SK-N-SH (cell line): ENCODE results near the gene OR2H2. TPM values are rescaled to one million over a fixed set of nuclear protein-coding genes. Genes with fewer than 3 reads are reported as not detected.

Experiments
- CTCF ChIA-PET: fragments of 300-600, 350-600 bp; formaldehyde crosslinking; extraction: SDS; loops from one replicate; lab custom pipeline; 2021; lab: Yijun Ruan, JAX
- POLR2A ChIA-PET: fragments of 350-600 bp; sonication (Branson Sonifier 250); formaldehyde crosslinking; extraction: SDS; loops from one replicate; lab custom pipeline; 2020; ENCODE audit warnings: antibody characterized with exemption, inconsistent platforms; lab: Yijun Ruan, JAX
- DNase-seq: peaks from one replicate; pipeline ENCODE4 v3.0.0; 2012
- H2AFZ ChIP-seq: fragments of 200-600 bp; sonication (generic); 2 replicates; pipeline ENCODE4 v1.8.1; 2016; ENCODE audit warnings: antibody characterized with exemption, mild to moderate bottlenecking, low read depth
- H3F3A ChIP-seq: fragments of 200-600 bp; sonication (generic); replicated peaks from 2 replicates; pipeline ENCODE3; 2016; ENCODE audit warnings: antibody characterized with exemption, mild to moderate bottlenecking; ENCODE audit not compliant: insufficient read depth
- H3K27ac ChIP-seq, 2 experiments: fragments of 200-500 bp in 1 of 2; fragments of 200-600 bp in 1 of 2; sonication (Bioruptor generic) in 1 of 2; sonication (generic), shearing (Covaris generic) in 1 of 2; 2 replicates each; pipeline versions ENCODE4 v1.5.1 to v1.6.1; 2014 to 2016; ENCODE audit warnings: low read depth in 2 of 2, inconsistent platforms in 1 of 2, low read length in 1 of 2, mild to moderate bottlenecking in 1 of 2, mixed read lengths in 1 of 2
- H3K27me3 ChIP-seq: fragments of 200-600 bp; sonication (generic), shearing (Covaris generic); 2 replicates; pipeline ENCODE4 v1.6.1; 2016; ENCODE audit warnings: mixed run types; ENCODE audit not compliant: insufficient read depth
- H3K36me3 ChIP-seq, 2 experiments: fragments of 200-500 bp in 1 of 2; fragments of 200-600 bp in 1 of 2; sonication (Bioruptor generic) in 1 of 2; sonication (generic) in 1 of 2; replicated peaks in 1 of 2; 2 replicates each; pipeline versions ENCODE3 to v1.5.1; 2014 to 2016; ENCODE audit warnings: low read length in 1 of 2, mild to moderate bottlenecking in 1 of 2; ENCODE audit not compliant: insufficient read depth in 2 of 2, control insufficient read depth in 1 of 2
- H3K4me1 ChIP-seq, 2 experiments: fragments of 200-500 bp in 1 of 2; fragments of 200-600 bp in 1 of 2; sonication (Bioruptor generic) in 1 of 2; sonication (generic), shearing (Covaris generic) in 1 of 2; 2 replicates each; pipeline versions ENCODE4 v1.5.1 to v1.6.1; 2014 to 2016; ENCODE audit warnings: low read depth in 1 of 2, low read length in 1 of 2, mixed run types in 1 of 2; ENCODE audit not compliant: insufficient read depth in 2 of 2, control insufficient read depth in 1 of 2
- H3K4me2 ChIP-seq: fragments of 200-600 bp; sonication (generic), shearing (Covaris generic); 2 replicates; pipeline ENCODE4 v1.6.1; 2017; ENCODE audit warnings: mixed run types
- H3K4me3 ChIP-seq, 2 experiments: fragments of 200-500 bp in 1 of 2; fragments of 200-600 bp in 1 of 2; sonication (Bioruptor generic) in 1 of 2; sonication (generic), shearing (Covaris generic) in 1 of 2; 2 replicates each; pipeline versions ENCODE4 v1.5.1 to v1.8.1; 2014 to 2016; ENCODE audit warnings: low read depth in 2 of 2, inconsistent platforms in 1 of 2, low read length in 1 of 2, mild to moderate bottlenecking in 1 of 2, mixed read lengths in 1 of 2, moderate library complexity in 1 of 2
- H3K79me2 ChIP-seq: fragments of 200-600 bp; sonication (generic); 2 replicates; pipeline ENCODE4 v1.8.1; 2017; ENCODE audit warnings: mild to moderate bottlenecking; ENCODE audit not compliant: insufficient read depth
- H3K9ac ChIP-seq: fragments of 200-600 bp; sonication (generic); 2 replicates; pipeline ENCODE4 v1.6.1; 2017; ENCODE audit warnings: mixed run types
- H3K9me2 ChIP-seq: fragments of 200-600 bp; sonication (generic); 2 replicates; pipeline ENCODE4 v1.6.1; 2017; ENCODE audit warnings: mixed run types
- H3K9me3 ChIP-seq: fragments of 200-600 bp; sonication (generic); 2 replicates; pipeline ENCODE4 v1.6.1; 2017; ENCODE audit warnings: mixed run types, mild to moderate bottlenecking, moderate library complexity
- H4K20me1 ChIP-seq: fragments of 200-600 bp; sonication (generic); 2 replicates; pipeline ENCODE4 v1.6.1; 2017; ENCODE audit warnings: mild to moderate bottlenecking, mixed run types; ENCODE audit not compliant: insufficient read depth
- ELF1 ChIP-seq: IDR thresholded peaks from 2 replicates; pipeline ENCODE4 v1.4.0; 2012
- EZH2phosphoT487 ChIP-seq: fragments of 200-600 bp; sonication (generic); IDR thresholded peaks from 2 replicates; pipeline ENCODE4 v1.6.1; 2017; ENCODE audit warnings: low read depth, mixed run types, mild to moderate bottlenecking, antibody characterized with exemption, moderate library complexity, borderline replicate concordance
- FOSL2 ChIP-seq: IDR thresholded peaks from 2 replicates; pipeline ENCODE4 v1.4.0; 2012; ENCODE audit warnings: low read depth, mild to moderate bottlenecking, moderate library complexity, borderline replicate concordance
- GATA2 ChIP-seq: sonication (generic); formaldehyde crosslinking; IDR thresholded peaks from 2 replicates; pipeline ENCODE4 v1.5.0; 2020; ENCODE audit warnings: mild to moderate bottlenecking, missing genetic modification reagents
- JUND ChIP-seq: IDR thresholded peaks from 2 replicates; pipeline ENCODE4 v1.4.0; 2012
- NFIC ChIP-seq: IDR thresholded peaks from 2 replicates; pipeline ENCODE4 v1.4.0; 2012; ENCODE audit warnings: borderline replicate concordance
- NRF1 ChIP-seq: IDR thresholded peaks from 2 replicates; pipeline ENCODE4 v1.6.1; 2012; ENCODE audit warnings: low read depth, mild to moderate bottlenecking, low read length
- POLR2AphosphoS5 ChIP-seq: IDR thresholded peaks from 2 replicates; pipeline ENCODE4 v1.6.1; 2012; ENCODE audit warnings: low read depth, low read length
- RCOR1 ChIP-seq: fragments of 150-350 bp; IDR thresholded peaks from 2 replicates; pipeline ENCODE4 v1.6.1; 2017; ENCODE audit warnings: antibody characterized with exemption, low read length
- SMC3 ChIP-seq: IDR thresholded peaks from 2 replicates; pipeline ENCODE4 v1.6.1; 2012; ENCODE audit warnings: low read depth, low read length, improper control_type of control experiment
- TAF1 ChIP-seq: IDR thresholded peaks from 2 replicates; pipeline ENCODE4 v1.6.1; 2012; ENCODE audit warnings: low read depth, mild to moderate bottlenecking, low read length, moderate library complexity, borderline replicate concordance
- TCF12 ChIP-seq: IDR thresholded peaks from 2 replicates; pipeline ENCODE4 v1.4.0; 2012
- WGBS: methylation state at CpG from one replicate; pipeline ENCODE4 v1.1.6; 2017; ENCODE audit warnings: low lambda C conversion rate; 5-methylcytosine and 5-hydroxymethylcytosine counted together
- polyA plus RNA-seq, 3 experiments: library from polyadenylated mRNA; depleted of rRNA; stranded (reverse); fragments of >200 nt; gene quantifications; 2 replicates each; pipeline ENCODE4 v1.2.3, GENCODE V29; 2012
- TF ChIP-seq, protein P1 (sequence below): IDR thresholded peaks from 2 replicates; pipeline ENCODE4 v1.4.0; 2012; ENCODE audit warnings: low read depth, borderline replicate concordance
- TF ChIP-seq, protein P2 (sequence below): IDR thresholded peaks from 2 replicates; pipeline ENCODE4; 2012
- TF ChIP-seq, protein P3 (sequence below): IDR thresholded peaks from 2 replicates; pipeline ENCODE4 v1.6.1; 2012; ENCODE audit warnings: mild to moderate bottlenecking, low read depth, low read length, moderate library complexity
- TF ChIP-seq, protein P4 (sequence below): fragments of 150-350 bp; IDR thresholded peaks from 2 replicates; pipeline ENCODE4 v1.6.1; 2016; ENCODE audit warnings: mild to moderate bottlenecking, low read depth, low read length
- TF ChIP-seq, protein P5 (sequence below): IDR thresholded peaks from 2 replicates; pipeline ENCODE4 v1.4.0; 2012; ENCODE audit warnings: low read depth
- TF ChIP-seq, protein P6 (sequence below): fragments of 150-350 bp; IDR thresholded peaks from 2 replicates; pipeline ENCODE4 v1.6.1; 2017; ENCODE audit warnings: antibody characterized with exemption, low read length, low read depth, borderline replicate concordance

OR2H2 gene
- polyA plus RNA-seq, 1 of the 3 experiments (the other 2 are of a cell fraction), result not detected

DNA sequence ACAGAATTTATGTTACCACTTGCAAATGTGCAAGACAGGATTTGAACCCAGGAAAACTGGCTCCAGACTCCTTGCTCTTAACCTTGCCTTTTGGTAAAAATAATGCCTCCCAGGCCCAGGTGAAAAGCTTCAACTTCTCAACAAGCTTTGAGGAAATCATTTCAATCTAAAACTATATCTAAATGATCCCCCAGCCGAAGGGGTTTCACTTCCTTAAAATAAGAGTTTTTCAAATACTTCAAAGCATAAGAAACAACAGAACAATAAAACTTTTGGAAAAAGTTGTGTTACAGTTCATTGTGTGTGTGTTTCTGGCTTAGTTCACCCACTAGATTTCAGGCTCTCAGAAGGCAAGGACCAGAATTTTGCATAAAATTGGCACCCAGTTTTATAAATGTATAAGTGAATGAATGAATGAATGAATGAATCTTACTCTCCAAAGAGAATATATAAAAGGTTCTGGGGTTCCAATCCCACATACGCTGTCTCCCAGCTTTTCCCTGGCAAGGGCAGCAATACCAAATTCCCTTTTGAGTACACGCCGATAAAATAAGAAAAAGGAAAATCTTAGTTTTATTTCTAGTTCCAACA, 5.4 kb downstream of the OR2H2 start:
- H2AFZ ChIP-seq, result no peak overlapping the region
- no peaks in the 10 kb centered on the region for H3K9me2 ChIP-seq
- H3K4me2 ChIP-seq, result no peak overlapping the region
- ChIA-PET POLR2A (no interaction called here), CTCF (interaction anchor here (0.6 to 2.8 kb wide), 12 partner anchors 8 to 905 kb away, joined by 3 to 22 read pairs (median 5); no protein-coding TSS in a partner anchor)
- no peaks in the 10 kb centered on the region; a peak in 1 of 4 replicates for H3K4me1 ChIP-seq
- H3K9me3 ChIP-seq, result no peaks in the 10 kb centered on the region
- H4K20me1 ChIP-seq, result no peaks in the 10 kb centered on the region
- no peak for DNase-seq
- no peak overlapping the region for H3K27ac ChIP-seq
- no peak overlapping the region for H3K9ac ChIP-seq
- no peaks in the 10 kb centered on the region for H3K79me2 ChIP-seq
- H3K4me3 ChIP-seq, result no peak overlapping the region
- no peaks in the 10 kb centered on the region for H3K36me3 ChIP-seq
- WGBS, result 55% methylated on average over 4 of the region's 4 CpGs
- no peaks in the 10 kb centered on the region for H3F3A ChIP-seq
- TF ChIP-seq, protein P1, sequence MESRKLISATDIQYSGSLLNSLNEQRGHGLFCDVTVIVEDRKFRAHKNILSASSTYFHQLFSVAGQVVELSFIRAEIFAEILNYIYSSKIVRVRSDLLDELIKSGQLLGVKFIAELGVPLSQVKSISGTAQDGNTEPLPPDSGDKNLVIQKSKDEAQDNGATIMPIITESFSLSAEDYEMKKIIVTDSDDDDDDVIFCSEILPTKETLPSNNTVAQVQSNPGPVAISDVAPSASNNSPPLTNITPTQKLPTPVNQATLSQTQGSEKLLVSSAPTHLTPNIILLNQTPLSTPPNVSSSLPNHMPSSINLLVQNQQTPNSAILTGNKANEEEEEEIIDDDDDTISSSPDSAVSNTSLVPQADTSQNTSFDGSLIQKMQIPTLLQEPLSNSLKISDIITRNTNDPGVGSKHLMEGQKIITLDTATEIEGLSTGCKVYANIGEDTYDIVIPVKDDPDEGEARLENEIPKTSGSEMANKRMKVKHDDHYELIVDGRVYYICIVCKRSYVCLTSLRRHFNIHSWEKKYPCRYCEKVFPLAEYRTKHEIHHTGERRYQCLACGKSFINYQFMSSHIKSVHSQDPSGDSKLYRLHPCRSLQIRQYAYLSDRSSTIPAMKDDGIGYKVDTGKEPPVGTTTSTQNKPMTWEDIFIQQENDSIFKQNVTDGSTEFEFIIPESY, result no peak
- TF ChIP-seq POLR2AphosphoS5, result no peak
- H3K27me3 ChIP-seq, result peaks cover 19% of the 10 kb centered on the region; the same call in 1 of the 2 replicates

DNA sequence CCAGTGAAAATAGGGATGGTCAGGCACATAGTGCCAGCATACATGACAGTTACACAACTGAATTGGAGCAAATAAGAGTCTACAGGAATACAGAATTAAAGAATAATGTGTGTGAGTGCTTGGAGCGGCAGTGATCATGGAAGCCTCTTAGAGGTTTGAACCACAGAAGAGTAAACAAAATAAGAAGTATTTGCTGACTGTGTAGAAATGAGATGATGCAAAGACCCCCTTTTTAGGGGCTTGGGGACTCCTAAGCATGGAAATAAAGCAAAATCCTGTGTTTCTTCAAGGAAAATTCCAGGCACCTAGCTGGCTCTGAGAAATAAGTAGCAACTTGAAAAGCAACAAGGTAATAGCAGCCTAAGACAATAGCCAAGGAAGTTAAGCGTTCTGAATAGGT, 6.8 kb downstream of the OR2H2 start:
- H2AFZ ChIP-seq, result no peak overlapping the region
- H3K27me3 ChIP-seq, result peaks cover 15% of the 10 kb centered on the region; the same call in 1 of the 2 replicates
- no peak overlapping the region for H3K27ac ChIP-seq
- no peaks in the 10 kb centered on the region for H3F3A ChIP-seq
- H3K4me1 ChIP-seq, result no peaks in the 10 kb centered on the region; a peak in 1 of 4 replicates
- 36% methylated on average over 2 of the region's 2 CpGs for WGBS
- POLR2A ChIA-PET, result no interaction called here
- H4K20me1 ChIP-seq, result no peaks in the 10 kb centered on the region
- CTCF ChIA-PET, result interaction anchor here (1.1 to 3.0 kb wide), 2 partner anchors 11 to 20 kb away, joined by 3 to 8 read pairs; no protein-coding TSS in a partner anchor
- no peak for DNase-seq
- no peaks in the 10 kb centered on the region for H3K79me2 ChIP-seq
- H3K9me2 ChIP-seq, result no peaks in the 10 kb centered on the region
- H3K36me3 ChIP-seq, result no peaks in the 10 kb centered on the region
- TF ChIP-seq, protein P2, sequence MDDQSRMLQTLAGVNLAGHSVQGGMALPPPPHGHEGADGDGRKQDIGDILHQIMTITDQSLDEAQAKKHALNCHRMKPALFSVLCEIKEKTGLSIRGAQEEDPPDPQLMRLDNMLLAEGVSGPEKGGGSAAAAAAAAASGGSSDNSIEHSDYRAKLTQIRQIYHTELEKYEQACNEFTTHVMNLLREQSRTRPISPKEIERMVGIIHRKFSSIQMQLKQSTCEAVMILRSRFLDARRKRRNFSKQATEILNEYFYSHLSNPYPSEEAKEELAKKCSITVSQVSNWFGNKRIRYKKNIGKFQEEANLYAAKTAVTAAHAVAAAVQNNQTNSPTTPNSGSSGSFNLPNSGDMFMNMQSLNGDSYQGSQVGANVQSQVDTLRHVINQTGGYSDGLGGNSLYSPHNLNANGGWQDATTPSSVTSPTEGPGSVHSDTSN, result no peak
- TF ChIP-seq, protein P3, sequence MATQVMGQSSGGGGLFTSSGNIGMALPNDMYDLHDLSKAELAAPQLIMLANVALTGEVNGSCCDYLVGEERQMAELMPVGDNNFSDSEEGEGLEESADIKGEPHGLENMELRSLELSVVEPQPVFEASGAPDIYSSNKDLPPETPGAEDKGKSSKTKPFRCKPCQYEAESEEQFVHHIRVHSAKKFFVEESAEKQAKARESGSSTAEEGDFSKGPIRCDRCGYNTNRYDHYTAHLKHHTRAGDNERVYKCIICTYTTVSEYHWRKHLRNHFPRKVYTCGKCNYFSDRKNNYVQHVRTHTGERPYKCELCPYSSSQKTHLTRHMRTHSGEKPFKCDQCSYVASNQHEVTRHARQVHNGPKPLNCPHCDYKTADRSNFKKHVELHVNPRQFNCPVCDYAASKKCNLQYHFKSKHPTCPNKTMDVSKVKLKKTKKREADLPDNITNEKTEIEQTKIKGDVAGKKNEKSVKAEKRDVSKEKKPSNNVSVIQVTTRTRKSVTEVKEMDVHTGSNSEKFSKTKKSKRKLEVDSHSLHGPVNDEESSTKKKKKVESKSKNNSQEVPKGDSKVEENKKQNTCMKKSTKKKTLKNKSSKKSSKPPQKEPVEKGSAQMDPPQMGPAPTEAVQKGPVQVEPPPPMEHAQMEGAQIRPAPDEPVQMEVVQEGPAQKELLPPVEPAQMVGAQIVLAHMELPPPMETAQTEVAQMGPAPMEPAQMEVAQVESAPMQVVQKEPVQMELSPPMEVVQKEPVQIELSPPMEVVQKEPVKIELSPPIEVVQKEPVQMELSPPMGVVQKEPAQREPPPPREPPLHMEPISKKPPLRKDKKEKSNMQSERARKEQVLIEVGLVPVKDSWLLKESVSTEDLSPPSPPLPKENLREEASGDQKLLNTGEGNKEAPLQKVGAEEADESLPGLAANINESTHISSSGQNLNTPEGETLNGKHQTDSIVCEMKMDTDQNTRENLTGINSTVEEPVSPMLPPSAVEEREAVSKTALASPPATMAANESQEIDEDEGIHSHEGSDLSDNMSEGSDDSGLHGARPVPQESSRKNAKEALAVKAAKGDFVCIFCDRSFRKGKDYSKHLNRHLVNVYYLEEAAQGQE, result no peak
- TF ChIP-seq SMC3 (no peak), TCF12 (no peak), NRF1 (no peak), TAF1 (no peak), EZH2phosphoT487 (no peak), GATA2 (no peak), ELF1 (no peak), FOSL2 (no peak), RCOR1 (no peak), NFIC (no peak), JUND (no peak)
- TF ChIP-seq, protein P4, sequence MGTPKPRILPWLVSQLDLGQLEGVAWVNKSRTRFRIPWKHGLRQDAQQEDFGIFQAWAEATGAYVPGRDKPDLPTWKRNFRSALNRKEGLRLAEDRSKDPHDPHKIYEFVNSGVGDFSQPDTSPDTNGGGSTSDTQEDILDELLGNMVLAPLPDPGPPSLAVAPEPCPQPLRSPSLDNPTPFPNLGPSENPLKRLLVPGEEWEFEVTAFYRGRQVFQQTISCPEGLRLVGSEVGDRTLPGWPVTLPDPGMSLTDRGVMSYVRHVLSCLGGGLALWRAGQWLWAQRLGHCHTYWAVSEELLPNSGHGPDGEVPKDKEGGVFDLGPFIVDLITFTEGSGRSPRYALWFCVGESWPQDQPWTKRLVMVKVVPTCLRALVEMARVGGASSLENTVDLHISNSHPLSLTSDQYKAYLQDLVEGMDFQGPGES, result no peak
- TF ChIP-seq, protein P5, sequence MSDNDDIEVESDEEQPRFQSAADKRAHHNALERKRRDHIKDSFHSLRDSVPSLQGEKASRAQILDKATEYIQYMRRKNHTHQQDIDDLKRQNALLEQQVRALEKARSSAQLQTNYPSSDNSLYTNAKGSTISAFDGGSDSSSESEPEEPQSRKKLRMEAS, result no peak
- TF ChIP-seq, protein P6, sequence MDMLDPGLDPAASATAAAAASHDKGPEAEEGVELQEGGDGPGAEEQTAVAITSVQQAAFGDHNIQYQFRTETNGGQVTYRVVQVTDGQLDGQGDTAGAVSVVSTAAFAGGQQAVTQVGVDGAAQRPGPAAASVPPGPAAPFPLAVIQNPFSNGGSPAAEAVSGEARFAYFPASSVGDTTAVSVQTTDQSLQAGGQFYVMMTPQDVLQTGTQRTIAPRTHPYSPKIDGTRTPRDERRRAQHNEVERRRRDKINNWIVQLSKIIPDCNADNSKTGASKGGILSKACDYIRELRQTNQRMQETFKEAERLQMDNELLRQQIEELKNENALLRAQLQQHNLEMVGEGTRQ, result no peak
- H3K4me3 ChIP-seq, result no peak overlapping the region
- no peaks in the 10 kb centered on the region for H3K9me3 ChIP-seq
- no peak overlapping the region for H3K9ac ChIP-seq
- no peak overlapping the region for H3K4me2 ChIP-seq
